ENCODE measurements around the gene HNF1A. TPM values are rescaled to one million over a fixed set of nuclear protein-coding genes. Genes with fewer than 3 reads are reported as not detected.
A peak's percentile ranks its signal among the peaks of the same experiment; 100 is the strongest.
"Not testable (repeated sequence)": the region's sequence is repeated elsewhere in the genome, so short reads cannot be mapped to it uniquely, and the experiment has no call there.

HNF1A gene
- total and polyA plus RNA-seq, 7 donors, result under 0.01 to 13.2 (median 6.1) TPM; not detected in 1

DNA sequence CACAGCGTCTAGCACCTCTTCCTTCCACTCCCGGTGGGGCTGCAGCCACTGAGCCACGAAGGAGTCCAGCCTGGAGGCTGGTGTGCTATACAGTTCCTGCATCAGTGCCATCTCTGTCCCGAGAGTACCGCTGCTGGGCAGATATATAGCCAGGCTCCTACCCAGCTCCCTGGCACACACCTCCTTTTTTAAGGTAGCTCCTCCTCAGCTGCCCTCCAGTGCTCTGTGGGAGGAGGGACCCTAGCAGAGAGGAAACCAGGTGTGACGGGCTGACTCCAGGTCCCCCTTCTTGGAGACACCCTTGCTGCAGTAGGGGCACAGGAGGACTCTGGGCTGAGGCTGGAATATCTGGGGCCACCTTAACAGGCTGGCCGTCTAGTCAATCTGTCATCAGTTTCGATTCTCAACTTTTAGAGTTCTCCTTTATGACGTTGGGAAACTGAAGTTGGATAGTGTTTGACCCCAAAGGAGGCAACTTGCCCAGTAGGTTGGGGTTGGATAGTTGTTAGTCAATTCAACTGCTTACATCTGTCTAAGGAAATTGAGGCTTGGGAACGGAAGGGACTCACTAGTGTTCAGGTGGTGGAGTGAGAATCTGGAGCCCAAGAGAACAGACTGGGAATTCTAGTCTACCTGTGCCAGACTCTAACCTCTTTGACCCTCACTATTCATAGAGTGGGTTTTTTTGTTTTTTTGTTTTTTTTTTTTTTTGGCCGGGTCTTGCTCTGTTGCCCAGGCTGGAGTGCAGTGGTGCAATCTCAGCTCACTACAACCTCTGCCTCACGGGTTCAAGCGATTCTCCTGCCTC, 60.7 kb downstream of the HNF1A start, which contains the start of gene OASL:
Gene OASL (minus strand): TSS at position 386 of the 808 bp plus-strand sequence. CDS start 275 bp downstream, at position 111.
- no peak for DNase-seq
- H3K36me3 ChIP-seq, result no peaks in the 10 kb centered on the region
- TF ChIP-seq CTCF (IDR thresholded peaks at IDR 0.05), result no peak
- TF ChIP-seq POLR2A (IDR thresholded peaks at IDR 0.05), result peak in 1 of 2 donors; percentile 25
- intact Hi-C loops (cut with DNase I), result no loop called here
- peak within 1 kb of the TSS in 3 of 4 donors; percentile 29 to 40 (median 32) for H3K4me3 ChIP-seq
- 17 to 23% methylated on average over 13 of the region's 13 CpGs for WGBS, 2 donors
- H3K27ac ChIP-seq, result peak within 1 kb of the TSS in 2 of 4 donors; percentile 27 to 39
- no peaks in the 10 kb centered on the region for H3K9me3 ChIP-seq
- peaks cover 0 to 29% (median 0%) of the 10 kb centered on the region in 3 donors for H3K27me3 ChIP-seq
- H3K4me1 ChIP-seq, result no peaks in the 10 kb centered on the region

DNA sequence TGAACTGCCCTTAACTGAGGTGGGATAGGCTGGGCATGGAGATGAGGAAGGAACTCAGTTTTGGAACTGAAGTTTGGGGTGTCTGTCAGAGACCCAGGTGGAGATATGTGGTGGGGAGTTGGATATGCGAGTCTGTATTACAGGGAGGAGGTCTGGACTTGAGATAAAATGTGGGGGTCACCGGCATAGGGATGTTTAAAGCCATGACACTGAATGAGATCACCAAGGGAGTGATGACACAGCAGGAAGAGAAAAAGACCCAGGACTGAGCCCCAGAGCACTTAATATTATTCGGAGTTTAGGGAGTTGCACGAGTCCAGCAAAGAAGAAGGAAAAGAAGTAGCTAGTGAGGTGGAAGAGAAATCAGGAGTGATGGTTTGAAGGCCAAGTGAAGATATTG, 64.7 kb downstream of the HNF1A start:
- Histone ChIP-seq H3K4me1 (no peaks in the 10 kb centered on the region), H3K36me3 (no peaks in the 10 kb centered on the region), H3K27me3 (peaks cover 0 to 7% (median 0%) of the 10 kb centered on the region in 3 donors), H3K27ac (no peak overlapping the region), H3K9me3 (no peaks in the 10 kb centered on the region), H3K4me3 (no peak overlapping the region)
- TF ChIP-seq POLR2A (IDR thresholded peaks at IDR 0.05) (no peak), CTCF (IDR thresholded peaks at IDR 0.05) (no peak), EP300 (IDR thresholded peaks at IDR 0.05) (no peak)
- intact Hi-C loops (cut with DNase I), result no loop called here
- 92 to 93% methylated on average over 4 of the region's 4 CpGs for WGBS, 2 donors
- no peak for DNase-seq

DNA sequence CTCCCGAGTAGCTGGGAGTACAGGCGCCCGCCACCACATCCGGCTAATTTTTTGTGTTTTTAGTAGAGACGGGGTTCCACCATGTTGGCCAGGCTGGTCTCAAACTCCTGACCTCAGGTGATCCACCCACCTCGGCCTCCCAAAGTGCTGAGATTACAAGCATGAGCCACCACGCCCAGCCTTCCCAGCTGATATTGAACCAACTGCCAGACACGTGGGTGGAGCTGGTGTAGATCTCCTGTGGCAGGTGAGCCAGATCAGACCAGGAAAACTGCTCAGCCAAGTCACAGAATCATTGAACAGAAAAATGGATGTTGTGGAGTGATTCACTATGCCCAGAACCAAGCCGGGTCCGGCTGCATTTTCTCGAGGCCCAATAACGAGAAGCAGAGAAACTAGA, 69.1 kb downstream of the HNF1A start:
- WGBS, 2 donors, result 53 to 86% methylated on average over 12 of the region's 12 CpGs
- H3K4me1 ChIP-seq; H3K27ac ChIP-seq; H3K4me3 ChIP-seq; H3K36me3 ChIP-seq; H3K27me3 ChIP-seq; H3K9me3 ChIP-seq; intact Hi-C loops (cut with DNase I); DNase-seq: not testable (repeated sequence)

DNA sequence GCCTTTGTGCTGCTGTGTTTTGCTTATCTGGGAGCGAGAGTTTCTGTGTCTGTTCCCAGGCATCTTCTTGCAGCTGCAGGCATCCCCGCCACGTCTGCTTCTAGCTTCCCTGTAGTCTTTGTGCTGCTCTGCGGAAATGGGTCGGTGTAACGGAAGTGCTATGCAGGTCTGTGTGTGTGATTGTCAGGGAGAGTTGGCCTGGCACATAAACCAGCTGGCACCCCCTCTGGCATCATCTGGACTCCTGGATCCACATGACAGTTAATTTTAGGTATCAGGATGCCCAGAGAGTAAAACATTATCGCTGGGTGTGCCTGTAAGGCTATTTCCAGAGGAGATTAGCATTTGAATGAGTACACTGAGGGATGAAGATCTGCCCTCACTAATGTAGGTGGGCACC, 70.1 kb downstream of the HNF1A start:
- no peak overlapping the region for H3K4me3 ChIP-seq
- TF ChIP-seq EP300 (IDR thresholded peaks at IDR 0.05), result no peak
- TF ChIP-seq POLR2AphosphoS5 (IDR thresholded peaks at IDR 0.05), result no peak
- no peak for TF ChIP-seq POLR2A (IDR thresholded peaks at IDR 0.05)
- no peak for TF ChIP-seq CTCF (IDR thresholded peaks at IDR 0.05)
- H3K36me3 ChIP-seq, result no peaks in the 10 kb centered on the region
- H3K27ac ChIP-seq, result no peak overlapping the region
- WGBS, 2 donors, result 78 to 88% methylated on average over 7 of the region's 7 CpGs
- intact Hi-C loops (cut with DNase I), result no loop called here
- H3K9me3 ChIP-seq, result no peaks in the 10 kb centered on the region
- H3K4me1 ChIP-seq, result no peaks in the 10 kb centered on the region
- no peak for DNase-seq
- H3K27me3 ChIP-seq, result peaks cover 0 to 2% (median 0%) of the 10 kb centered on the region in 3 donors

DNA sequence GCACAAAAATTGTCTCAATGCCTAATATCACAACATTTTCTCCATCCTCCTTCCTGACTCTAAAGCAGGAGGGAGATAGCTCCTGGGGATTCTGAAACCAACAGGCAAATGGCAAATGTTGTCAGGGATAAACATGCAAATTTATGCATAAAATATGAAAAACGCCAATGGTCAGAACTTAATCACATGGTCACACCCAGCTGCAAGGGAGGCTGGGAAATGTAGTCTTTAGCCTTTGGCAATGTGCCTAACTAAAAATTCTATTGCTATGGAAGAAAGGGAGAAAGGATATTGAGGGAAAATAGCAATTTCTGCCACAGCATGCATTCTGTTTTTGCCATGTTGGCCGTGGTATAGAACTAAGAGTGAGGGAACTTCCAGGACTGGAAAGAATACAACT, 72.4 kb downstream of the HNF1A start:
- H3K9me3 ChIP-seq, result no peaks in the 10 kb centered on the region
- no peak for TF ChIP-seq CTCF (IDR thresholded peaks at IDR 0.05)
- TF ChIP-seq POLR2A (IDR thresholded peaks at IDR 0.05), result no peak
- no peak for TF ChIP-seq POLR2AphosphoS5 (IDR thresholded peaks at IDR 0.05)
- TF ChIP-seq EP300 (IDR thresholded peaks at IDR 0.05), result no peak
- H3K4me3 ChIP-seq, result no peak overlapping the region
- H3K27me3 ChIP-seq, result peaks cover 0 to 2% (median 0%) of the 10 kb centered on the region in 3 donors
- H3K27ac ChIP-seq, result no peak overlapping the region
- no peak for DNase-seq
- no peaks in the 10 kb centered on the region for H3K36me3 ChIP-seq
- intact Hi-C loops (cut with DNase I), result no loop called here
- H3K4me1 ChIP-seq, result no peaks in the 10 kb centered on the region
- WGBS, 2 donors, result 78 to 82% methylated on average over 2 of the region's 2 CpGs

Other genes starting within 250 kb of the HNF1A start
- 10 to 100 TPM; 17.1 to 28.0 (median 19.3) TPM for gene SPPL3, start 74.2 kb upstream of the HNF1A start, total RNA-seq
- 10 to 100 TPM in 2 of 3 donors, 1 to 10 TPM in 1; 8.6 to 24.7 (median 12.6) TPM for gene SPPL3, start 74.2 kb upstream of the HNF1A start, polyA plus RNA-seq
- 10 to 100 TPM; 12.5 to 25.8 (median 14.5) TPM for gene C12orf43, start 37.9 kb downstream of the HNF1A start, total RNA-seq
- gene C12orf43, start 37.9 kb downstream of the HNF1A start, polyA plus RNA-seq, result 10 to 100 TPM in 1 of 3 donors, 1 to 10 TPM in 2; 7.9 to 11.6 (median 8.4) TPM
- under 1 TPM in 2 of 4 donors, not detected in 2; under 0.01 to 0.41 TPM for gene OASL, start 60.7 kb downstream of the HNF1A start, total RNA-seq
- gene OASL, start 60.7 kb downstream of the HNF1A start, polyA plus RNA-seq, result 10 to 100 TPM; 10.8 to 57.6 (median 15.8) TPM
- gene P2RX7, start 154.3 kb downstream of the HNF1A start, total RNA-seq, result 1 to 10 TPM; 3.9 to 8.0 (median 5.0) TPM
- gene P2RX7, start 154.3 kb downstream of the HNF1A start, polyA plus RNA-seq, result 1 to 10 TPM in 2 of 3 donors, under 1 TPM in 1; 0.60 to 1.9 (median 1.4) TPM
- gene P2RX4, start 231.6 kb downstream of the HNF1A start, total RNA-seq, result 10 to 100 TPM; 26.0 to 36.9 (median 33.6) TPM
- gene P2RX4, start 231.6 kb downstream of the HNF1A start, polyA plus RNA-seq, result 10 to 100 TPM; 37.9 to 84.4 (median 53.5) TPM